Esophagus muscularis mucosa (tissue), 4 donors: ENCODE data around the gene PPM1B. TPM values are rescaled to one million over a fixed set of nuclear protein-coding genes. Genes with fewer than 3 reads are reported as not detected.

ENCODE experiments used
- DNase-seq: peaks from one replicate; pipeline ENCODE4 v3.0.0-alpha.2; 2017; ENCODE audit errors: extremely low spot score
- H3K27ac ChIP-seq, 4 donors: fragments of 200-600 bp; sonication (generic); replicated peaks in 1 of 4; 1 replicate in 3 of 4; 2 replicates in 1 of 4; pipeline ENCODE4 v1.5.1; 2016 to 2019; ENCODE audit warnings: mild to moderate bottlenecking in 1 of 4
- H3K27me3 ChIP-seq, 4 donors: fragments of 200-600 bp; sonication (generic); one replicate each; pipeline versions ENCODE4 v1.5.1 to v1.6.0; 2016 to 2019
- H3K36me3 ChIP-seq, 4 donors: fragments of 200-600 bp; sonication (generic); one replicate each; pipeline ENCODE4 v1.5.1; 2016 to 2019
- H3K4me1 ChIP-seq, 4 donors: fragments of 200-600 bp; sonication (generic); one replicate each; pipeline ENCODE4 v1.5.1; 2016 to 2019
- H3K4me3 ChIP-seq, 4 donors: fragments of 200-600 bp; sonication (generic); 1 replicate in 2 of 4; 2 replicates in 2 of 4; pipeline ENCODE4 v1.5.1; 2016 to 2019; ENCODE audit warnings: mild to moderate bottlenecking in 4 of 4, moderate library complexity in 1 of 4
- H3K9me3 ChIP-seq, 4 donors: fragments of 200-600 bp; sonication (generic); 1 replicate in 3 of 4; 2 replicates in 1 of 4; pipeline ENCODE4 v1.5.1; 2016 to 2019
- CTCF ChIP-seq, 3 experiments: fragments of 200-600 bp in 2 of 3; fragments of 450-650 bp in 1 of 3; sonication (generic) in 2 of 3; IDR thresholded peaks; one replicate each; pipeline ENCODE4 v1.5.1; 2017 to 2019; ENCODE audit warnings: antibody characterized with exemption in 3 of 3, mild to moderate bottlenecking in 2 of 3, moderate library complexity in 1 of 3
- EP300 ChIP-seq: sonication (generic); formaldehyde crosslinking; IDR thresholded peaks from one replicate; pipeline ENCODE4 v1.6.1; 2017; ENCODE audit warnings: antibody characterized with exemption
- POLR2A ChIP-seq: fragments of 450-650 bp; IDR thresholded peaks from one replicate; pipeline ENCODE4 v1.6.1; 2017; ENCODE audit warnings: antibody characterized with exemption, moderate library complexity, mild to moderate bottlenecking, low read depth
- POLR2AphosphoS5 ChIP-seq, 2 donors: sonication (generic); formaldehyde crosslinking; IDR thresholded peaks; one replicate each; pipeline ENCODE4 v1.6.1; 2017; ENCODE audit warnings: antibody characterized with exemption in 2 of 2
- WGBS: methylation state at CpG from one replicate; pipeline ENCODE4 v1.1.5; 2018; 5-methylcytosine and 5-hydroxymethylcytosine counted together
- intact Hi-C: fragments of 100-400 bp; cut with DNase I; formaldehyde crosslinking; loops from one replicate; pipeline ENCODE4 v1.15.1; 2023
- total RNA-seq, 4 donors: library from RNA; depleted of rRNA; stranded (reverse); fragments of >200 nt; gene quantifications; one replicate each; pipeline versions ENCODE4 v1.1.0 to v1.2.1, GENCODE V29; 2016

The PPM1B gene
- total RNA-seq, 4 donors from 2014 or later: 61.4 to 92.7 (median 75.8) TPM

- no peaks in the 10 kb centered on the region for H3K27me3 ChIP-seq
- no peak for TF ChIP-seq EP300
- no peak for TF ChIP-seq POLR2A
- TF ChIP-seq POLR2AphosphoS5 (IDR thresholded peaks at IDR 0.05): no peak
- TF ChIP-seq CTCF (IDR thresholded peaks at IDR 0.05): no peak
- peaks cover 6 to 19% (median 17%) of the 10 kb centered on the region in 4 donors for H3K4me1 ChIP-seq
- H3K36me3 ChIP-seq: no peaks in the 10 kb centered on the region
- H3K9me3 ChIP-seq: no peaks in the 10 kb centered on the region
- peak overlapping the region; percentile 23 to 70 (median 60) for H3K27ac ChIP-seq
- 91% methylated on average over 3 of the region's 3 CpGs for WGBS
- no peak for DNase-seq
- no peak overlapping the region for H3K4me3 ChIP-seq
- intact Hi-C loops: no loop called here
These were observed 98.7 kb downstream of the PPM1B start for GRCh38 chr2:44267269-44267795.

- peak overlapping the region; percentile 23 to 70 (median 64) for H3K27ac ChIP-seq
- no peaks in the 10 kb centered on the region for H3K9me3 ChIP-seq
- H3K27me3 ChIP-seq: no peaks in the 10 kb centered on the region
- TF ChIP-seq POLR2AphosphoS5 (IDR thresholded peaks at IDR 0.05) (peak; percentile 44 to 48), EP300 (no peak)
- H3K36me3 ChIP-seq: no peaks in the 10 kb centered on the region
- peaks cover 6 to 19% (median 17%) of the 10 kb centered on the region in 4 donors for H3K4me1 ChIP-seq
- 69% methylated on average over 7 of the region's 7 CpGs for WGBS
- DNase-seq: no peak
- no peak overlapping the region for H3K4me3 ChIP-seq
- intact Hi-C loops: no loop called here
These were observed 99.3 kb downstream of the PPM1B start for GRCh38 chr2:44267796-44268648.

GRCh38 chr2:44269831-44270230 lies 101.2 kb downstream of the PPM1B start:
- H3K27ac ChIP-seq: no peak overlapping the region
- H3K27me3 ChIP-seq: no peaks in the 10 kb centered on the region
- WGBS: no CpG with 5 or more reads among the region's 1 CpG
- no peaks in the 10 kb centered on the region for H3K9me3 ChIP-seq
- TF ChIP-seq POLR2AphosphoS5 (IDR thresholded peaks at IDR 0.05) (no peak), CTCF (IDR thresholded peaks at IDR 0.05) (no peak), POLR2A (no peak), EP300 (no peak)
- H3K4me3 ChIP-seq: no peak overlapping the region
- H3K4me1 ChIP-seq: peaks cover 6 to 19% (median 17%) of the 10 kb centered on the region in 4 donors
- no peak for DNase-seq
- intact Hi-C loops: no loop called here
- no peaks in the 10 kb centered on the region for H3K36me3 ChIP-seq

GRCh38 chr2:44271296-44271695 lies 102.6 kb downstream of the PPM1B start:
- no peak overlapping the region for H3K4me3 ChIP-seq
- no peak for DNase-seq
- H3K9me3 ChIP-seq: no peaks in the 10 kb centered on the region
- H3K27ac ChIP-seq: no peak overlapping the region
- intact Hi-C loops: no loop called here
- H3K27me3 ChIP-seq: no peaks in the 10 kb centered on the region
- peaks cover 6 to 27% (median 20%) of the 10 kb centered on the region in 4 donors for H3K4me1 ChIP-seq
- TF ChIP-seq CTCF (IDR thresholded peaks at IDR 0.05) (no peak), POLR2AphosphoS5 (IDR thresholded peaks at IDR 0.05) (no peak), EP300 (no peak), POLR2A (no peak)
- WGBS: 89% methylated on average over 7 of the region's 7 CpGs
- H3K36me3 ChIP-seq: no peaks in the 10 kb centered on the region

- Histone ChIP-seq H3K4me1 (peaks cover 4 to 15% (median 9%) of the 10 kb centered on the region in 4 donors), H3K4me3 (no peak overlapping the region), H3K36me3 (no peaks in the 10 kb centered on the region), H3K27me3 (no peaks in the 10 kb centered on the region), H3K9me3 (no peaks in the 10 kb centered on the region), H3K27ac (no peak overlapping the region)
- intact Hi-C loops: no loop called here
- TF ChIP-seq POLR2AphosphoS5 (IDR thresholded peaks at IDR 0.05): no peak
- TF ChIP-seq POLR2A: no peak
- TF ChIP-seq CTCF (IDR thresholded peaks at IDR 0.05): no peak
- TF ChIP-seq EP300: no peak
- no peak for DNase-seq
- WGBS: 77% methylated on average over 3 of the region's 3 CpGs
These were observed 104.4 kb downstream of the PPM1B start for GRCh38 chr2:44273076-44273475.
